ENCODE measurements around the gene TAGLN2. TPM values are rescaled to one million over a fixed set of nuclear protein-coding genes. Genes with fewer than 3 reads are reported as not detected.

The TAGLN2 gene
- total RNA-seq, 2 donors from 2014 or later, result 97.1 to 386 TPM

- peaks cover 17% of the 10 kb centered on the region for H3K4me1 ChIP-seq (replicated peaks)
- WGBS, result 2% methylated on average over 7 of the region's 7 CpGs
- H3K36me3 ChIP-seq, result no peaks in the 10 kb centered on the region
- H3K27ac ChIP-seq, result peak overlapping the region; percentile 72 to 84
- intact Hi-C loops (cut with DNase I), result loop anchor here (10.0 kb wide), 1 partner anchor 71 kb away; no protein-coding TSS in a partner anchor
- DNase-seq (ENCODE audit: low spot score), result peak; percentile 48
- no peaks in the 10 kb centered on the region for H3K9me3 ChIP-seq
- no peaks in the 10 kb centered on the region for H3K27me3 ChIP-seq (replicated peaks; ENCODE audit: insufficient read depth)
- TF ChIP-seq POLR2AphosphoS5 (IDR thresholded peaks at IDR 0.05), result peak; percentile 1
- no peak for TF ChIP-seq POLR2A (IDR thresholded peaks at IDR 0.05)
- H3K4me3 ChIP-seq, result peak overlapping the region; percentile 53 to 66
Observed at GRCh38 chr1:159925719-159926078, 392 bp upstream of the TAGLN2 start.

- peak; percentile 51 for TF ChIP-seq POLR2AphosphoS5 (IDR thresholded peaks at IDR 0.05)
- peak in 1 of 4 experiments; percentile 17 for TF ChIP-seq CTCF (IDR thresholded peaks at IDR 0.05)
- TF ChIP-seq POLR2A (IDR thresholded peaks at IDR 0.05), result peak; percentile 70
- Histone ChIP-seq H3K36me3 (peaks cover 0 to 8% of the 10 kb centered on the region in 2 donors), H3K9me3 (no peaks in the 10 kb centered on the region), H3K27me3 (replicated peaks; ENCODE audit: insufficient read depth) (no peaks in the 10 kb centered on the region), H3K4me1 (replicated peaks) (peaks cover 17% of the 10 kb centered on the region), H3K27ac (peak overlapping the region; percentile 72 to 84), H3K4me3 (peak overlapping the region; percentile 53 to 66)
- 3% methylated on average over 16 of the region's 31 CpGs for WGBS
- intact Hi-C loops (cut with DNase I), result loop anchor here (10.0 kb wide), 1 partner anchor 69 kb away; no protein-coding TSS in a partner anchor
- DNase-seq (ENCODE audit: low spot score), result peak; percentile 85
Observed at GRCh38 chr1:159924025-159924790, 1.1 kb downstream of the TAGLN2 start.

- peaks cover 17% of the 10 kb centered on the region for H3K4me1 ChIP-seq (replicated peaks)
- peak; percentile 71 for TF ChIP-seq POLR2A (IDR thresholded peaks at IDR 0.05)
- no peak for TF ChIP-seq CTCF (IDR thresholded peaks at IDR 0.05)
- peak; percentile 4 for TF ChIP-seq POLR2AphosphoS5 (IDR thresholded peaks at IDR 0.05)
- H3K27ac ChIP-seq, result peak overlapping the region; percentile 72 to 84
- H3K36me3 ChIP-seq, result peaks cover 3 to 15% of the 10 kb centered on the region in 2 donors
- H3K9me3 ChIP-seq, result no peaks in the 10 kb centered on the region
- 5% methylated on average over 20 of the region's 20 CpGs for WGBS
- no peaks in the 10 kb centered on the region for H3K27me3 ChIP-seq (replicated peaks; ENCODE audit: insufficient read depth)
- H3K4me3 ChIP-seq, result peak overlapping the region; percentile 53 to 66
- DNase-seq (ENCODE audit: low spot score), result peak; percentile 71
- intact Hi-C loops (cut with DNase I), result loop anchor here (10.0 kb wide), 1 partner anchor 69 kb away; no protein-coding TSS in a partner anchor
Observed at GRCh38 chr1:159923203-159924024, 1.9 kb downstream of the TAGLN2 start.

- no peaks in the 10 kb centered on the region for H3K9me3 ChIP-seq
- intact Hi-C loops (cut with DNase I), result loop anchor here (10.0 kb wide), 1 partner anchor 68 kb away; no protein-coding TSS in a partner anchor
- H3K4me3 ChIP-seq, result peak overlapping the region in 1 of 2 donors; percentile 66
- peaks cover 7 to 15% of the 10 kb centered on the region in 2 donors for H3K36me3 ChIP-seq
- H3K4me1 ChIP-seq (replicated peaks), result peaks cover 17% of the 10 kb centered on the region
- WGBS, result 50% methylated on average over 6 of the region's 8 CpGs
- no peaks in the 10 kb centered on the region for H3K27me3 ChIP-seq (replicated peaks; ENCODE audit: insufficient read depth)
- DNase-seq (ENCODE audit: low spot score), result no peak
- H3K27ac ChIP-seq, result peak overlapping the region; percentile 72 to 84
- no peak for TF ChIP-seq POLR2AphosphoS5 (IDR thresholded peaks at IDR 0.05)
- no peak for TF ChIP-seq POLR2A (IDR thresholded peaks at IDR 0.05)
Observed at GRCh38 chr1:159922511-159923202, 2.6 kb downstream of the TAGLN2 start.

- Histone ChIP-seq H3K4me3 (no peak overlapping the region), H3K27me3 (replicated peaks; ENCODE audit: insufficient read depth) (no peaks in the 10 kb centered on the region), H3K36me3 (peaks cover 7 to 15% of the 10 kb centered on the region in 2 donors), H3K9me3 (no peaks in the 10 kb centered on the region), H3K4me1 (replicated peaks) (peaks cover 17% of the 10 kb centered on the region), H3K27ac (peak overlapping the region; percentile 72 to 84)
- TF ChIP-seq POLR2AphosphoS5 (IDR thresholded peaks at IDR 0.05) (no peak), CTCF (IDR thresholded peaks at IDR 0.05) (no peak), POLR2A (IDR thresholded peaks at IDR 0.05) (no peak)
- no peak for DNase-seq (ENCODE audit: low spot score)
- intact Hi-C loops (cut with DNase I), result loop anchor here (10.0 kb wide), 1 partner anchor 67 kb away; no protein-coding TSS in a partner anchor
- WGBS, result 64% methylated on average over 18 of the region's 18 CpGs
Observed at GRCh38 chr1:159921700-159922504, 3.4 kb downstream of the TAGLN2 start.

Measured in prostate gland (tissue), 2 donors.